ENCODE data around the gene FOXB2. TPM values are rescaled to one million over a fixed set of nuclear protein-coding genes. Genes with fewer than 3 reads are reported as not detected.

Gene FOXB2
- total RNA-seq, 1 donor from 2014 or later: not detected

DNA sequence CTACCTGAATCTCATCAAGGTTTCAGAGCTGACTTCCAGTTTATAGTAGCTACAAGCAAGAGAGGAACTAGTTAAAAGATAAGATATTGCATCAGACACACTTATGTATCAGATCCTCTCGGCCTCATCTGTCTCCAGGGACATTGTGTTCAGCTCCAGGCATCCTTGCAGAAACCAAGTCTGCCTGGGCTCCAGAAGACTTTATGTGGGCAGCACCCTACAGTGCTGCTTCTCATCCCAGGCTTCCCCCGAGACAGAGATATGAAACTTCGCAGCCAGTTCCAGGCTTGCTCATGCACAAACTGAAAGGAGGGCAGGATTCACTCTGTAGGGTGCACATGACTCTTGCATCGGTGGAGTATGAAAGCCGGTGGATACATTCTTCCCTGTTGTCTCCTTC lies 33.9 kb upstream of the FOXB2 start:
- peaks cover 31% of the 10 kb centered on the region for H3K27me3 Mint-ChIP-seq (ENCODE audit: low read depth)
- H3K9me3 Mint-ChIP-seq (ENCODE audit: low read depth): no peaks in the 10 kb centered on the region
- H3K4me3 Mint-ChIP-seq (ENCODE audit: unreplicated experiment): no peak overlapping the region
- H3K27ac Mint-ChIP-seq (ENCODE audit: unreplicated experiment): no peak overlapping the region
- TF ChIP-seq, protein P1, sequence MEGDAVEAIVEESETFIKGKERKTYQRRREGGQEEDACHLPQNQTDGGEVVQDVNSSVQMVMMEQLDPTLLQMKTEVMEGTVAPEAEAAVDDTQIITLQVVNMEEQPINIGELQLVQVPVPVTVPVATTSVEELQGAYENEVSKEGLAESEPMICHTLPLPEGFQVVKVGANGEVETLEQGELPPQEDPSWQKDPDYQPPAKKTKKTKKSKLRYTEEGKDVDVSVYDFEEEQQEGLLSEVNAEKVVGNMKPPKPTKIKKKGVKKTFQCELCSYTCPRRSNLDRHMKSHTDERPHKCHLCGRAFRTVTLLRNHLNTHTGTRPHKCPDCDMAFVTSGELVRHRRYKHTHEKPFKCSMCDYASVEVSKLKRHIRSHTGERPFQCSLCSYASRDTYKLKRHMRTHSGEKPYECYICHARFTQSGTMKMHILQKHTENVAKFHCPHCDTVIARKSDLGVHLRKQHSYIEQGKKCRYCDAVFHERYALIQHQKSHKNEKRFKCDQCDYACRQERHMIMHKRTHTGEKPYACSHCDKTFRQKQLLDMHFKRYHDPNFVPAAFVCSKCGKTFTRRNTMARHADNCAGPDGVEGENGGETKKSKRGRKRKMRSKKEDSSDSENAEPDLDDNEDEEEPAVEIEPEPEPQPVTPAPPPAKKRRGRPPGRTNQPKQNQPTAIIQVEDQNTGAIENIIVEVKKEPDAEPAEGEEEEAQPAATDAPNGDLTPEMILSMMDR (IDR thresholded peaks at IDR 0.05): no peak
- no peaks in the 10 kb centered on the region for H3K36me3 Mint-ChIP-seq (ENCODE audit: low read depth)
- DNase-seq (ENCODE audit: low spot score): no peak
- H3K4me1 Mint-ChIP-seq (ENCODE audit: low read depth): no peaks in the 10 kb centered on the region

GRCh38 chr9:76987594-76988200 lies 31.8 kb upstream of the FOXB2 start:
- no peak overlapping the region for H3K4me3 Mint-ChIP-seq (ENCODE audit: unreplicated experiment)

GRCh38 chr9:76988941-76989340 lies 30.5 kb upstream of the FOXB2 start:
- no peaks in the 10 kb centered on the region for H3K36me3 Mint-ChIP-seq (ENCODE audit: low read depth)
- no peak overlapping the region for H3K4me3 Mint-ChIP-seq (ENCODE audit: unreplicated experiment)
- H3K27me3 Mint-ChIP-seq (ENCODE audit: low read depth): peaks cover 44% of the 10 kb centered on the region
- H3K9me3 Mint-ChIP-seq (ENCODE audit: low read depth): no peaks in the 10 kb centered on the region
- no peak overlapping the region for H3K27ac Mint-ChIP-seq (ENCODE audit: unreplicated experiment)
- TF ChIP-seq, protein P1 (IDR thresholded peaks at IDR 0.05): no peak
- DNase-seq (ENCODE audit: low spot score): no peak
- H3K4me1 Mint-ChIP-seq (ENCODE audit: low read depth): no peaks in the 10 kb centered on the region

More at GRCh38 chr9:76987594-76988200, 31.8 kb upstream of the FOXB2 start:
- TF ChIP-seq, protein P1 (IDR thresholded peaks at IDR 0.05): peak; percentile 85
- Mint-ChIP-seq H3K9me3 (ENCODE audit: low read depth) (no peaks in the 10 kb centered on the region), H3K36me3 (ENCODE audit: low read depth) (no peaks in the 10 kb centered on the region), H3K4me1 (ENCODE audit: low read depth) (no peaks in the 10 kb centered on the region), H3K27ac (ENCODE audit: unreplicated experiment) (no peak overlapping the region), H3K27me3 (ENCODE audit: low read depth) (peaks cover 35% of the 10 kb centered on the region)
- no peak for DNase-seq (ENCODE audit: low spot score)

DNA sequence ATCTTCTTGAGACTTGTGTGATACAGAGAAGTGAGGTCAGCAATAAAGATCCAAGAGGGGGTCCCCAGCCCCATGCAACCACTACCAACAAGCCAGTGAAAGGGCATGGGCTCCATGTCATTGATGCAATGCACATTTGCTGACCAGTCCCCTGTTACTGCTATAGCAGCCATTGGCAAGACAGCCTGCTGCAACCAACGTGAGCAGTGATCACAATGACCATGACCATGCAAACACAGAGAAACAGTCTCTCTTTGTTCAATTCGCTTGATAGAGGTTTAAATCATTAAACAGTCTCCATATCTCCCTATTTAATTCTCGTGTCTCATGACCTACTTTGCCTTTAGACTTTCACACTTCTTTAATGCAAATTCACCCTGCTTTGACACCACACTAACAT lies 30.0 kb upstream of the FOXB2 start:
- Mint-ChIP-seq H3K4me3 (ENCODE audit: unreplicated experiment) (no peak overlapping the region), H3K27me3 (ENCODE audit: low read depth) (peaks cover 45% of the 10 kb centered on the region), H3K36me3 (ENCODE audit: low read depth) (no peaks in the 10 kb centered on the region), H3K4me1 (ENCODE audit: low read depth) (no peaks in the 10 kb centered on the region), H3K27ac (ENCODE audit: unreplicated experiment) (no peak overlapping the region), H3K9me3 (ENCODE audit: low read depth) (no peaks in the 10 kb centered on the region)
- TF ChIP-seq, protein P1 (IDR thresholded peaks at IDR 0.05): no peak
- DNase-seq (ENCODE audit: low spot score): no peak

GRCh38 chr9:76996700-76997099 lies 22.8 kb upstream of the FOXB2 start:
- H3K4me1 Mint-ChIP-seq (ENCODE audit: low read depth): peaks cover 2% of the 10 kb centered on the region
- H3K27ac Mint-ChIP-seq (ENCODE audit: unreplicated experiment): no peak overlapping the region
- H3K9me3 Mint-ChIP-seq (ENCODE audit: low read depth): no peaks in the 10 kb centered on the region
- no peaks in the 10 kb centered on the region for H3K36me3 Mint-ChIP-seq (ENCODE audit: low read depth)
- DNase-seq (ENCODE audit: low spot score): no peak
- TF ChIP-seq, protein P1 (IDR thresholded peaks at IDR 0.05): peak; percentile 84
- H3K27me3 Mint-ChIP-seq (ENCODE audit: low read depth): peaks cover 46% of the 10 kb centered on the region
- H3K4me3 Mint-ChIP-seq (ENCODE audit: unreplicated experiment): no peak overlapping the region

All from chondrocyte (in vitro differentiated cells).